Astrocyte of the spinal cord (primary cell): ENCODE data around the gene MCM8.

Source experiments
- DNase-seq: peaks from one replicate; pipeline ENCODE4 v3.0.0; 2011; ENCODE audit warnings: low read depth, low spot score
- H3K4me3 ChIP-seq: 2 replicates; pipeline ENCODE4 v1.5.1; 2011; ENCODE audit warnings: low read depth, mild to moderate bottlenecking, low read length, moderate library complexity
- CTCF ChIP-seq: IDR thresholded peaks from 2 replicates; pipeline ENCODE4 v1.5.1; 2012; ENCODE audit warnings: low read depth, mild to moderate bottlenecking, low read length, inconsistent platforms
- in situ Hi-C: cut with HindIII; loops from 2 replicates; pipeline ENCODE4 v1.10.0; 2017; ENCODE audit warnings: low sequenced_read_pairs

The MCM8 gene

DNA sequence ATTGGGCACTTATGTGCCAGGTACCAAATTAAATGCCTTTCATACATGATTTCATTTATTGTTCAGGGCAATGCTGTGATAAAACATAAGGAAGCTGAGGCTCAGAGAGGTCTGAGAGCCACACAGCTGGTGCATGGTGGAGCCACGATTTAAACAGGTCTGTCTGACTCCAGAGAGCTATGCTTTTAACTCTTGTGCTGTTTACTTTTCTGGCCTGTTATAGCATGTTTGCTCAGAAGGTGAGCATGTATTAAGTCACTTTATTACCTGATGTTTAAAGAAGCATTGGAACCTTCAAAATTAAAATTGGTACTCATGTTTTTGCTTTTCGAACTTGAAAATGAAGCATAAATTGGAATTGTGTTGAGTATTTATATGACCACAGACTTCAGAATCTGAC lies 26.8 kb downstream of the MCM8 start:
- no peak for TF ChIP-seq CTCF
- DNase-seq: no peak
- H3K4me3 ChIP-seq: no peak overlapping the region
- in situ Hi-C loops: no loop called here

- in situ Hi-C loops: no loop called here
- no peak overlapping the region for H3K4me3 ChIP-seq
- no peak for TF ChIP-seq CTCF
- DNase-seq: no peak
Observed at GRCh38 chr20:5977975-5978374, 27.5 kb downstream of the MCM8 start.

DNA sequence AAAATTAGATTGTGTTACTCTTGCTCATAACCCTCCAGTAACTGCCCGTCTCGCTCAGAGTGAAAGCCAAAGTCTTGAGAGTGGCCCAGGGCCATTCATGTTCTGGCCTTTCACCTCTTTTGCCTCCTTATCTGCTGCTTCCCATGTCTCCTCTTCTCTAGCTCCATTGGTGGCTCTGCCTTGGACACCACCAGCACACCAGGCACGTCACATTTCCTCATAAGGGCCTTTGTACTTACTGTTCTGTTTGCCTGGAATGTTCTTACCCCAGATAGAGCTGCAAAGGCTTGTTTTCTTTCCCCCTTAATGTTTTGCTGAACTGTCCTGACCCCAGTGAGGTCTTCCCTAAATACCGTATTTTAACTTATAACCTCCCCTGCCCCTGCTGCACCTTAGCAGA lies 29.3 kb downstream of the MCM8 start:
- DNase-seq: no peak
- no peak overlapping the region for H3K4me3 ChIP-seq
- TF ChIP-seq CTCF: no peak
- in situ Hi-C loops: no loop called here

GRCh38 chr20:5980720-5981538 lies 30.5 kb downstream of the MCM8 start:
- in situ Hi-C loops: no loop called here
- DNase-seq: no peak
- no peak for TF ChIP-seq CTCF
- H3K4me3 ChIP-seq: no peak overlapping the region

DNA sequence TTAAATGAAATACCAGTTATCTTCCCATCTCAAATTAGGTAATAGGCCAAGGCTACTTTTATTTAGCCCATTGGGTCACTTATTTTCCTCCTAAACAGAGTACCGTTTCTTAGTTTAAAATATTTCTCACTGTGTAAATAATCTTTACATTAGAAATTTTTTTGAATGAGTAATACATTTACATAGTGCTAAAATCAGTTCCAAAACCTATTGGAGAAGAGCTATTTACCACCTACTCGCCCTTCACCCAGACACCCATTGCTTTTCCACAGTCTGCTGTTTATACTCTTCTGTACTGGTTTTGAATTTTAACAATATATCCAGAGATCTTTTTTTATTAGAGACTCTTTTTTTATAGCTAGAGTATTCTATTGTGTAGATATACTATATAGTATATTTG lies 36.9 kb downstream of the MCM8 start:
- DNase-seq: no peak
- no peak overlapping the region for H3K4me3 ChIP-seq
- no peak for TF ChIP-seq CTCF
- in situ Hi-C loops: no loop called here

DNA sequence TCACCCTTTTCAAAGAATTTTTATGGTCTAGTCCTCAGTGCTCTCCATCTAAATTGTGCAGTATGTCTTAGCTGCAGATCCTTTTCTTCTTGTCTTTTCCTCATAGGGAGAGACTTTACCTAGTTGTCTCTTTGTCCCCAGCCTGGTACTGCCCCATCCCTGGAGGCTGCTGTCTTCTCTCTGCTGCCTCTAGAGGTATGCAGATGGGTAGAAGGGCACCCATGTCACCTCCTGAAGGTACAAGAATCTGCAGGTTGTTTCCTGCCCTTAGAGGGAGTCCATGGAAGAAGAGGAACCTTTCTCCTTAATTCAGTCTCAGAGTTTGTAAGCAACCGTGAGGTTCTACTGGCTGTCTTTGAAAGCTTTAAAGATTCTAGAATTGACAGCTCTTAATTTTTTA lies 39.1 kb downstream of the MCM8 start:
- in situ Hi-C loops: no loop called here
- no peak for DNase-seq
- no peak for TF ChIP-seq CTCF
- no peak overlapping the region for H3K4me3 ChIP-seq
